HL-60 (cell line): ENCODE data around the gene CASQ1.

Experiments used
- CTCF ChIP-seq: IDR thresholded peaks from one replicate; pipeline ENCODE4 v1.5.1; 2011; ENCODE audit warnings: low read length, control low read depth, inconsistent platforms; ENCODE audit not compliant: insufficient read depth
- GABPA ChIP-seq: IDR thresholded peaks from 2 replicates; pipeline ENCODE4 v1.6.1; 2012; ENCODE audit warnings: low read depth
- POLR2AphosphoS5 ChIP-seq: IDR thresholded peaks from 2 replicates; pipeline ENCODE4 v1.6.1; 2012; ENCODE audit warnings: low read depth
- SPI1 ChIP-seq: IDR thresholded peaks from 2 replicates; pipeline ENCODE4 v1.6.1; 2012; ENCODE audit warnings: low read depth, mild to moderate bottlenecking, borderline replicate concordance
- TF ChIP-seq, protein P1 (sequence below): IDR thresholded peaks from 2 replicates; pipeline ENCODE4 v1.6.1; 2012; ENCODE audit warnings: low read depth; ENCODE audit not compliant: insufficient replicate concordance

DNA sequence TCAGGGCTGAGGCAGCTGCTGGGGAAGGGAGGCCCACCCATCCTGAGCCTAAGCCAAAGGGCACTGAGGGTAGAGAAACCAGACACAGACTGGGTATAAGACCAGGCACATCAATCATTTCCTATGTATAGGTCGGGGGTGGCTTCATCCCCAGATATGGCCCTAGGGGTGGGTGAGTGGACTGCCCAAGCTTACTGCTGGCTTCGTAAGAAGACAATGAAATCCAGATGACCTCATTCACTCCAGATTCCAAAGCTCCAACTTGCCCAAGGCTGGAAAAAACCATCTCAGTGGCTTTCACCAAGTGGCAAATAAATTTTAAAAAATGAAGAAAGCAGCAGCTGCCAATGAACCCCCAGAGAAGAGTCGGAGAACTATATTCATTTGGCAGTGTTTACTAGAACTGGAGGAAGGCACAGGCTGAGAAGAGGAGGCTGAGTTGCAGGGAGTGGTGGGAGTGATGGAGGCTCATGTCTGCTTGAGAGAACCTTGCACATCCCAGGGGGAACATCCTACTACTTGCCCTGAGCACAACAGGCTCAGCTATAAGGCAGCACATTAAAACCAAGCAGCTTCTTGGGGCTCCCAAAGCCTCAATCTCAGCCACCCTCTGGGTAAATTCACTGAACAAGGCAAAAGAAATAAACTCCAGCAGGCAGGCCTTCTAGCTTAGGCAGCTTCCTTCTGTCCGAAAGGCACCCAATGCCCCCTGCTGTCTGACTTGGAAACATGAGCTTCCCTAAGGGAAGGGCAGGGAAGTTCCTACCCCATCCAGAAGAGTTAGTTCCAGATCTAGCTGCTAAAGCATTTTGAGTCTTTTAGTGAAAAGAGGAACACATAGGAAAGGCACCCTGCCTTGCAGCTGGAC, 28.9 kb downstream of the CASQ1 start:
- TF ChIP-seq, protein P1, sequence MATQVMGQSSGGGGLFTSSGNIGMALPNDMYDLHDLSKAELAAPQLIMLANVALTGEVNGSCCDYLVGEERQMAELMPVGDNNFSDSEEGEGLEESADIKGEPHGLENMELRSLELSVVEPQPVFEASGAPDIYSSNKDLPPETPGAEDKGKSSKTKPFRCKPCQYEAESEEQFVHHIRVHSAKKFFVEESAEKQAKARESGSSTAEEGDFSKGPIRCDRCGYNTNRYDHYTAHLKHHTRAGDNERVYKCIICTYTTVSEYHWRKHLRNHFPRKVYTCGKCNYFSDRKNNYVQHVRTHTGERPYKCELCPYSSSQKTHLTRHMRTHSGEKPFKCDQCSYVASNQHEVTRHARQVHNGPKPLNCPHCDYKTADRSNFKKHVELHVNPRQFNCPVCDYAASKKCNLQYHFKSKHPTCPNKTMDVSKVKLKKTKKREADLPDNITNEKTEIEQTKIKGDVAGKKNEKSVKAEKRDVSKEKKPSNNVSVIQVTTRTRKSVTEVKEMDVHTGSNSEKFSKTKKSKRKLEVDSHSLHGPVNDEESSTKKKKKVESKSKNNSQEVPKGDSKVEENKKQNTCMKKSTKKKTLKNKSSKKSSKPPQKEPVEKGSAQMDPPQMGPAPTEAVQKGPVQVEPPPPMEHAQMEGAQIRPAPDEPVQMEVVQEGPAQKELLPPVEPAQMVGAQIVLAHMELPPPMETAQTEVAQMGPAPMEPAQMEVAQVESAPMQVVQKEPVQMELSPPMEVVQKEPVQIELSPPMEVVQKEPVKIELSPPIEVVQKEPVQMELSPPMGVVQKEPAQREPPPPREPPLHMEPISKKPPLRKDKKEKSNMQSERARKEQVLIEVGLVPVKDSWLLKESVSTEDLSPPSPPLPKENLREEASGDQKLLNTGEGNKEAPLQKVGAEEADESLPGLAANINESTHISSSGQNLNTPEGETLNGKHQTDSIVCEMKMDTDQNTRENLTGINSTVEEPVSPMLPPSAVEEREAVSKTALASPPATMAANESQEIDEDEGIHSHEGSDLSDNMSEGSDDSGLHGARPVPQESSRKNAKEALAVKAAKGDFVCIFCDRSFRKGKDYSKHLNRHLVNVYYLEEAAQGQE, result no peak
- TF ChIP-seq CTCF, result no peak
- no peak for TF ChIP-seq POLR2AphosphoS5
- 0 out of 2 replicates have a peak, but pooled peaks have one; percentile 7 for TF ChIP-seq SPI1
- no peak for TF ChIP-seq GABPA
